BLaER1 treated with 17β-estradiol and CSF1 and Interleukin-3, amounts not matched to agents 10 nM and 100 nM (cell line): ENCODE data around the gene CENPL.
"Not testable (repeated sequence)": the region's sequence is repeated elsewhere in the genome, so short reads cannot be mapped to it uniquely, and the experiment has no call there.

ENCODE experiments used
- H3K27ac ChIP-seq, 11 experiments: shearing (Covaris generic); formaldehyde crosslinking; 2 replicates each; pipeline ENCODE4 v1.8.1; 2022
- H3K27me3 ChIP-seq, 11 experiments: shearing (Covaris generic); formaldehyde crosslinking; 2 replicates each; pipeline ENCODE4 v1.8.1; 2022
- H3K36me3 ChIP-seq, 11 experiments: shearing (Covaris generic); formaldehyde crosslinking; 2 replicates each; pipeline ENCODE4 v1.8.1; 2022
- H3K4me1 ChIP-seq, 10 experiments: shearing (Covaris generic); formaldehyde crosslinking; 2 replicates each; pipeline ENCODE4 v1.8.1; 2022
- H3K4me2 ChIP-seq, 11 experiments: shearing (Covaris generic); formaldehyde crosslinking; 2 replicates each; pipeline ENCODE4 v1.8.1; 2022
- H3K4me3 ChIP-seq, 10 experiments: shearing (Covaris generic); formaldehyde crosslinking; 2 replicates each; pipeline ENCODE4 v1.8.1; 2022
- H3K9ac ChIP-seq, 11 experiments: shearing (Covaris generic); formaldehyde crosslinking; 2 replicates each; pipeline ENCODE4 v1.8.1; 2022
- H3K9me3 ChIP-seq, 11 experiments: shearing (Covaris generic); formaldehyde crosslinking; replicated peaks in 1 of 11; 2 replicates each; pipeline ENCODE4 v1.8.1; 2022
- H4K20me1 ChIP-seq, 11 experiments: shearing (Covaris generic); formaldehyde crosslinking; 2 replicates each; pipeline ENCODE4 v1.8.1; 2022
- Cebpa-rat ChIP-seq, 11 experiments: shearing (Covaris generic); IDR thresholded peaks; 2 replicates each; pipeline ENCODE4 v1.8.1; 2022

CENPL gene

GRCh38 chr1:173823781-173824314 lies 835 bp downstream of the CENPL start:
- no peak for TF ChIP-seq Cebpa-rat (IDR thresholded peaks at IDR 0.05)
- peak overlapping the region; percentile 79 to 93 (median 89) for H3K27ac ChIP-seq
- H3K4me1 ChIP-seq, result peaks cover 30 to 57% (median 47%) of the 10 kb centered on the region in 10 experiments
- no peaks in the 10 kb centered on the region for H3K27me3 ChIP-seq
- H3K9me3 ChIP-seq, result peaks cover 0 to 8% (median 4%) of the 10 kb centered on the region in 11 experiments; a peak in 12 of 22 replicates
- peak overlapping the region; percentile 84 to 93 (median 88) for H3K9ac ChIP-seq
- peak overlapping the region; percentile 66 to 97 (median 89) for H3K4me2 ChIP-seq
- H3K36me3 ChIP-seq, result peaks cover 2 to 48% (median 27%) of the 10 kb centered on the region in 11 experiments
- H3K4me3 ChIP-seq, result peak overlapping the region; percentile 77 to 94 (median 86)
- H4K20me1 ChIP-seq, result peaks cover 0 to 7% (median 0%) of the 10 kb centered on the region in 11 experiments; a peak in 2 of 22 replicates

GRCh38 chr1:173821680-173822079 lies 3.0 kb downstream of the CENPL start:
- TF ChIP-seq Cebpa-rat (IDR thresholded peaks at IDR 0.05), result no peak
- Histone ChIP-seq H3K27me3 (no peaks in the 10 kb centered on the region), H3K9me3 (peaks cover 0 to 27% (median 23%) of the 10 kb centered on the region in 11 experiments; a peak in 20 of 22 replicates), H3K4me1 (peaks cover 22 to 42% (median 39%) of the 10 kb centered on the region in 10 experiments), H3K4me3 (0 out of 20 replicates have a peak overlapping the region, but pooled peaks of 1 of the 10 experiments have one; percentile 8), H4K20me1 (peaks cover 0 to 7% (median 0%) of the 10 kb centered on the region in 11 experiments; a peak in 2 of 22 replicates), H3K36me3 (peaks cover 10 to 56% (median 45%) of the 10 kb centered on the region in 11 experiments), H3K27ac (no peak overlapping the region), H3K9ac (0 out of 22 replicates have a peak overlapping the region, but pooled peaks of 1 of the 11 experiments have one; percentile 38), H3K4me2 (peak overlapping the region in 10 of 11 experiments; percentile 26 to 97 (median 87); a peak in 14 of 22 replicates)

DNA sequence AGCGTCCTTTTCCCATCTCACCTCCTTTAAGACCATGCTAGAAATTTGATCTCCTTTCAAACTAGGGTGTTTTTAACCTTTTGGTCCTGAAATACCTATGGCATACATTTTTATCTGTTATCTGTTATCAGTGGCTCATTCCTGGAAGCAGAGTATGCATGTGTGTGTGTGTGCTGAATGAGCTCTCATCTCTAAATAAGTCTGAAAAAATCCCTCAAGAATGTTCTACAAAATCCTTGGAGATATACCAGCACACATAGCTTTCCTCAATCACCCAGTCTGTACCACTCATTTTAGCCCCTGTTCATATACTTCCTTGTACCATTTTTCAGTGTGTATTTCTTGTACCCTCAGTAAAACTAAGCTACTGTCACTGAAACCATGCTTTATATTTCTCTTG lies 6.2 kb downstream of the CENPL start:
- Histone ChIP-seq H4K20me1 (peaks cover 0 to 7% (median 0%) of the 10 kb centered on the region in 11 experiments; a peak in 2 of 22 replicates), H3K9me3 (peaks cover 0 to 56% (median 43%) of the 10 kb centered on the region in 11 experiments; a peak in 21 of 22 replicates), H3K27ac (no peak overlapping the region), H3K4me1 (peaks cover 14 to 26% (median 23%) of the 10 kb centered on the region in 10 experiments), H3K27me3 (no peaks in the 10 kb centered on the region), H3K4me3 (no peak overlapping the region), H3K4me2 (no peak overlapping the region), H3K9ac (no peak overlapping the region), H3K36me3 (peaks cover 10 to 60% (median 54%) of the 10 kb centered on the region in 11 experiments)
- TF ChIP-seq Cebpa-rat (IDR thresholded peaks at IDR 0.05), result no peak

- Histone ChIP-seq H3K9me3 (peaks cover 0 to 70% (median 48%) of the 10 kb centered on the region in 11 experiments; a peak in 21 of 22 replicates), H3K36me3 (peaks cover 35 to 70% (median 62%) of the 10 kb centered on the region in 11 experiments), H4K20me1 (peaks cover 0 to 11% (median 6%) of the 10 kb centered on the region in 11 experiments; a peak in 7 of 22 replicates)
- H3K9ac ChIP-seq, H3K27me3 ChIP-seq, H3K4me1 ChIP-seq, H3K4me2 ChIP-seq, H3K4me3 ChIP-seq, H3K27ac ChIP-seq: not testable (repeated sequence)
Observed at GRCh38 chr1:173813654-173814053, 11.0 kb downstream of the CENPL start.

DNA sequence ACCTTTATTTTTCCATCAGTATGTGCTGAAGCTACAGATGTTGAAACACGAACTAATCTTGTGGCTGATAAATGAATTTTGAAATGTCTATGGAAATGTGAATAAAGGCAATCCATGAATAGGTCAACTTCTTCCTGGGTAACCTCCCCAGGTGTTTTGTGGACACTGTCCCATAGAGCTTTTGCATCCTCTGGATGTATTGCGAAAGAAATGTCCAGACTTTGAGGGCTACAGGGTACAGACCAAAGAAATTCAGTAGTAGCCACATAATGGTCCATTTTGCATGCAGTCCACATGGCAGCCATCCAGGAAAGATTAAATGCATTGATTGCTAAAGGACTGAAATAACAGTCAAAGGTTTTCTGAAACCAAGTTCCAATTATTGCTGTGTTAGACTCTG lies 21.7 kb downstream of the CENPL start:
- peak in 5 of 11 experiments; percentile 21 to 66 (median 34); a peak in 3 of 22 replicates for TF ChIP-seq Cebpa-rat (IDR thresholded peaks at IDR 0.05)
- Histone ChIP-seq H3K4me2 (no peak overlapping the region), H3K36me3 (peaks cover 67 to 100% (median 96%) of the 10 kb centered on the region in 11 experiments), H3K4me1 (no peaks in the 10 kb centered on the region), H3K9ac (no peak overlapping the region), H3K9me3 (no peaks in the 10 kb centered on the region), H3K27me3 (no peaks in the 10 kb centered on the region), H4K20me1 (no peaks in the 10 kb centered on the region; a peak in 2 of 22 replicates), H3K27ac (no peak overlapping the region), H3K4me3 (no peak overlapping the region)

- H3K4me2 ChIP-seq, H3K4me3 ChIP-seq: not testable (repeated sequence)
- H3K36me3 ChIP-seq, result peaks cover 59 to 100% (median 95%) of the 10 kb centered on the region in 11 experiments
Observed at GRCh38 chr1:173799995-173800394, 24.7 kb downstream of the CENPL start.

GRCh38 chr1:173798078-173798477 lies 26.6 kb downstream of the CENPL start:
- no peaks in the 10 kb centered on the region for H3K27me3 ChIP-seq
- H3K9me3 ChIP-seq, result peaks cover 3 to 18% (median 14%) of the 10 kb centered on the region in 11 experiments; a peak in 18 of 22 replicates
- no peak overlapping the region for H3K4me3 ChIP-seq
- TF ChIP-seq Cebpa-rat (IDR thresholded peaks at IDR 0.05), result no peak
- H3K4me2 ChIP-seq, result no peak overlapping the region
- H3K27ac ChIP-seq, result no peak overlapping the region
- H3K9ac ChIP-seq, result no peak overlapping the region
- no peaks in the 10 kb centered on the region for H4K20me1 ChIP-seq
- no peaks in the 10 kb centered on the region for H3K4me1 ChIP-seq
- H3K36me3 ChIP-seq, result peaks cover 56 to 100% (median 88%) of the 10 kb centered on the region in 11 experiments

More at GRCh38 chr1:173799995-173800394, 24.7 kb downstream of the CENPL start:
- not testable (repeated sequence) for H3K4me1 ChIP-seq, H3K9ac ChIP-seq, H3K27me3 ChIP-seq, H4K20me1 ChIP-seq, H3K27ac ChIP-seq
- peaks cover 3 to 18% (median 14%) of the 10 kb centered on the region in 11 experiments; a peak in 18 of 22 replicates for H3K9me3 ChIP-seq

- TF ChIP-seq Cebpa-rat (IDR thresholded peaks at IDR 0.05), result no peak
- peaks cover 32 to 90% (median 64%) of the 10 kb centered on the region in 11 experiments for H3K36me3 ChIP-seq
- no peaks in the 10 kb centered on the region for H3K27me3 ChIP-seq
Observed at GRCh38 chr1:173789841-173790240, 34.8 kb downstream of the CENPL start.

DNA sequence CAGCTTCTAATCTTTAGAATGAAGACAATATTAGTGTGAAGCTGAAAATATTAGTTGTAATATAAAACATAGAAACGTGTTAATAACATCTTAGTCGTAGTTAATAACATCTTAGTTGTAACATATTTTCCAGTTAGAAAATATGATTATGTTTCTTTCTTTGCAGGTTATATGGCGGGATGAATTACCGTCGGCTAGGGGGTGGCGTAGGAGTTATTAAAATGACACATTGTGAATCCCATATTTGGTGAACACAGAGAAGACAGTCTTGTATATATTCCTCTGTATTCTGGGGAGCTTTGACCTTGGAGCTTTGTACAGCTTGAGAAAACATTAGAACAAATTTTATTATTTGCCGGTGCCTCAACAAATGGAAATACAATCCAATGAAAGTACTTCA lies 39.7 kb downstream of the CENPL start:
- H3K36me3 ChIP-seq, result peaks cover 69 to 95% (median 84%) of the 10 kb centered on the region in 11 experiments
- no peak overlapping the region for H3K9ac ChIP-seq
- no peak for TF ChIP-seq Cebpa-rat (IDR thresholded peaks at IDR 0.05)
- no peak overlapping the region for H3K4me2 ChIP-seq
- H3K4me1 ChIP-seq, result no peaks in the 10 kb centered on the region
- no peak overlapping the region for H3K27ac ChIP-seq
- H4K20me1 ChIP-seq, result no peaks in the 10 kb centered on the region
- H3K4me3 ChIP-seq, result no peak overlapping the region
- no peaks in the 10 kb centered on the region for H3K27me3 ChIP-seq
- H3K9me3 ChIP-seq, result no peaks in the 10 kb centered on the region

More at GRCh38 chr1:173789841-173790240, 34.8 kb downstream of the CENPL start:
- no peak overlapping the region for H3K27ac ChIP-seq
- no peak overlapping the region for H3K9ac ChIP-seq
- no peak overlapping the region for H3K4me3 ChIP-seq
- no peaks in the 10 kb centered on the region for H3K9me3 ChIP-seq
- no peaks in the 10 kb centered on the region for H3K4me1 ChIP-seq
- no peak overlapping the region for H3K4me2 ChIP-seq
- no peaks in the 10 kb centered on the region for H4K20me1 ChIP-seq
